Renal pelvis (tissue), 4 donors: ENCODE data around the gene CEP97. TPM values are rescaled to one million over a fixed set of nuclear protein-coding genes. Genes with fewer than 3 reads are reported as not detected.
A peak's percentile ranks its signal among the peaks of the same experiment; 100 is the strongest.
"Not testable (repeated sequence)": the region's sequence is repeated elsewhere in the genome, so short reads cannot be mapped to it uniquely, and the experiment has no call there.

Source experiments
- DNase-seq: peaks from one replicate; pipeline ENCODE4 v3.0.0-alpha.2; 2013
- polyA plus RNA-seq, 3 donors: library from polyadenylated mRNA; unstranded; fragments of 120-200 nt; gene quantifications; one replicate each; pipeline ENCODE4 v1.2.1, GENCODE V29; 2013; ENCODE audit not compliant: insufficient read length in 3 of 3

CEP97 gene
- polyA plus RNA-seq, 3 donors = 11.8 to 19.9 (median 15.1) TPM

DNA sequence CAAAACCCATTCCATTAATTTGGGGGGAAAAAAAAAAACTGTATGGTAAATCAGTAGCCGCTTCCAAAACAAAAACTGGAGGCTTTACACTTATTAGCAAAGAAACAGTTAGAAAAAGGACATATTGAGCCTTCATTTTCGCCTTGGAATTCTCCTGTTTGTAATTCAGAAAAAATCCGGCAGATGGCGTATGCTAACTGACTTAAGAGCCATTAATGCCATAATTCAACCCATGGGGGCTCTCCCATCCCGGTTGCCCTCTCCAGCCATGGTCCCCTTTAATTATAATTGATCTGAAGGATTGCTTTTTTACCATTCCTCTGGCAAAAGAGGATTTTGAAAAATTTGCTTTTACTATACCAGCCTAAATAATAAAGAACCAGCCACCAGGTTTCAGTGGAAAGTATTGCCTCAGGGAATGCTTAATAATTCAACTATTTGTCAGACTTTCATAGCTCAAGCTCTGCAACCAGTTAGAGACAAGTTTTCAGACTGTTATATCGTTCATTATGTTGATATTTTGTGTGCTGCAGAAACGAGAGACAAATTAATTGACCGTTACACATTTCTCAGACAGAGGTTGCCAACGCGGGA, 28.5 kb upstream of the CEP97 start:
- peak; percentile 69 for DNase-seq

DNA sequence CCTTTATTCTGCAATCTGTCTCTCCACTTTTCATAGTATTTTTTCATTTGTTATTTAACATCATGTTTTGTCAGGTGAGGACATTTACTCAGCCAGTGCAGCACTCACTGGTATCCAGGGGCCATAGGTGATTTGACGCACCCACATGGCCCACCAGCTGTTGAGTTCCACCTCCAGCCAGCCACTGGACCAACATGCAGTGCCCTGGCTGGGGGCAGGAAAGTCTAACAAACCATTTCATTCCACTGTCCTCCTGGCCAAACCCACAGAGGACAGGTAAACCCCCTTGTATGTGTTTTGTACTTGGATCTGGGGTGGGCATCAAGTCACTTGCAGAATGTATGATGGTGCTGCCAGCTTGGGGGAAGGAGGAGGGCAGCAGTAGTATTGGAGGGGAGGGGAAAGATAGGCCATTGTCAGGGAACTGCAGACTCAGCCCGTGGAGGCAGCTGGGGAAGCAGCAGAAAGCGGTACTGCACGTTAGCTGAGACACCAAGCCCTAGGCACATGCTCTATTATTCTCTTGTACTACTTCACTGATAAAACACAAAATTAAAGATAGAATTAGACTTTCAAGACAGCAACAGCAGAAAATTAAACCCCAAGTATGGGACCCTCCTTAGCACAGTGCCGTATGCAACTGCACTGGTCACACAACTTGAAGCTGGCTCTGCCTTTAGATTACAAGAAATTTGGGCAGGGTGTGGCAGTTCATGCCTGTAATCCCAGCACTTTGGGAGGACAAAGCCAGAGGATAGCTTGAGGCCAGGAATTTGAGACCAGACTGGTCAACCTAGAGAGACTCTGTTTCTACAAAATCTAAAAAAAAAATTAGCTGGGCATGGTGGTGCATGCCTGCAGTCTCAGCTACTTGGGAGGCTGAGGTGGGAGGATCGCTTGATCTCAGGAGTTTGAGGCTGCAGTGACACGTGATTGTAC, 22.4 kb upstream of the CEP97 start:
- DNase-seq = no peak

DNA sequence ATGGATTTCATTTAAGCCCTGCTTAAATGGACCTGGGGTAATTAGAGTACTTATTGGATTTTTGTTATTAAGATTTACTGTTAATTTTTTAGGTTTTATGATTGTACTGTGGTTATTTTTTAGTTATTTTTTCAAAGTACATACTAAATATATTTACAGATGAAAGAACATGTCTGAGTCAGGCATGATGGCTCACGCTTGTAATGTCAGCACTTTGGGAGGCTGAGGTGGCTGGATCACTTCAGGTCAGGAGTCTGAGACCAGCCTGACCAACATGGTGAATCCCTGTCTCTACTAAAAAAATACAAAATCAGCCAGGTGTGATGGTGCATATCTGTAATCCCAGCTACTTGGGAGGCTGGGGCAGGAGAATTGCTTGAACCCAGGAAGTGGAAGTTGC, 21.7 kb upstream of the CEP97 start:
- no peak for DNase-seq

DNA sequence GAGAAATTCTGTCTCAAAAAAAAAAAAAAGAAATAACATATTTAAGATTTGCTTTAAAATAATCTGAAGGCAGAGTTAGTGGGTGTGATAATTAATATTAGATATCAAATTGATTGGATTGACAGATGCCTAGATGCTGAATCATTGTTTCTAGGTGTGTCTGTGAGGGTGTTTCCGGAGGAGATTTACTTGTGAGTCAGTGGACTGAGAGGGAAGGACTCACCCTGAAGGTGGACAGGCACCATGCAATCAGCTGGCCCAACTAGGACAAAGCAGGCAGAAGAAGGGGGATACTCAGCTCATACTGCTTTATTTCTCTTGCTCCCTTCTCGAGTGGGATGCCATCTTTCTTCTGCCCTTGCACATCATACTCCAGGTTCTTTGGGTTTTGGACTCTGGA, 21.2 kb upstream of the CEP97 start:
- no peak for DNase-seq

DNA sequence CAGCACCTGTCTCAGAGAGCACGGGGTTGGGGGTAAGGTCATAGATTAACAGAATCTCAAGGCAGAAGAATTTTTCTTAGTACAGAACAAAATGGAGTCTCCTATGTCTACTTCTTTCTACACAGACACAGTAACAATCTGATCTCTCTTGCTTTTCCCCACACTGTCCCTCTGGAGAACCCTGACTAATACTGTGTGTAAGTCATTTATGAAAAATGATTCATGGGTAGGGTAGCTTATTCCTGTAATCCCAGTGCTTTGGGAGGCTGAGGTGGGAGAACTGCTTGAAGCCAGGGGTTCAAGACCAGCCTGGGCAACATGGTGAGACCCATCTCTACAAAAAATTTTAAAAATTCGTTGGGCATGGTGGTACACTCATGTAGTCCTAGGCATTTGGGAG, 19.8 kb upstream of the CEP97 start:
- not testable (repeated sequence) for DNase-seq

DNA sequence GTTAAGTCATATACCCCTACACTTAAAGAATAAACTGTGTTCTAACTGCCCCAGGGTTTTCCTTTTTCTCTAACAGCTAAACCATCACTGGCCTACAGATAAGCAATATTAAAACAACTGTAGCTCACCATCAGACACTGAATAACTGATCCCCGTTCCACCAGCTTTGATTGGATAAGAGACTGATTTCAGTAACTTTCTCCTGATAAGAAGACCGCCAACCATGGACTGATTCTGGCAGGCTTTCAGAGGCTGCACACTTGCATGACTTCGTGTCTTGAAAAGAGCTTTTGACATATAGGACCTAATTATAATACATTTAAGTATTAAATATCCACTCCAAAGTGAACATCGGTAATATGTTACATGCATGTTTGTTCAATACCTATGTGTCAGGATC, 15.3 kb upstream of the CEP97 start:
- no peak for DNase-seq

DNA sequence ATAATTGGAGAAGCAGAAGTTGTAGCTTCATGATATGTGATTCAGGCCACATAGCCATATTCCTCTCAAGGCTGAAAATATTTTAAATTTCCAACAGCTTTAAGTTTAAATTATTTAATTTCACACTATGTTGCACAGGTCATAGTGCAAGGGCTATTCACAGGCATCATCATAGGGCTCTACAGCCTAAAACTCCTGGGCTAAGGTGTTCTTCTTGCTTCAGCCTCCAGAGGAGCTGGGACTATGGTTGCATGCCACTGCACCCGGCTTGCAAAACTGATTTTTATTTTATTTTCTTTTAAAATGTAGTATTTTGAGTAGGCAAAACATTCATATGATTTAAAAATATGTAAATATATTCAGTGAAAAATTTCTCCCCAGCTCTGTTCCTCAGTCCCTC, 6.0 kb upstream of the CEP97 start:
- no peak for DNase-seq

DNA sequence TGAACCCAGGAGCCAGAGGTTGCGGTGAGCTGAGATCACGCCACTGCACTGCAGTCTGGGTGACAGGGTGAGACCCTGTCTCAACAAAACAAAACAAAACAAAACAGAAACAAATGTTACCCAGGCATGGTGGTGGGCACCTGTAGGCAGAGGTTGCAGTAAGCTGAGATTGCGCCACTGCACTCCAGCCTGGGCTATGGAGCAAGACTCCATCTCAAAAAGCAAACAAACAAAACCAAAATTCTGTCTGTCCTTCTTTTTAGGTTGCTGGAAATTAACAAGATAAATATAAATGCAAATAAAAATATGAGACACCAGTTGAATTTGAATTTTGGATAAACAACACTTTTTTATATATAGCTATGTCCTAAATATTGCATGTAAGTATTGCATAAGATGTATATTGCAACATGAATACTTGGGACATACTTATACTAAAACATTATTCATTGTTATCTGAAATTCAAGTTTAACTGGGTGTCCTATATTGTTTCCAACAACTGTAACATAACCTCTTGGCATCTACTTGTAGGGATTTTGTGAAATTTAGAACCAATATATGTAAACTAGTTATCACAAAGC, 4.7 kb upstream of the CEP97 start:
- no peak for DNase-seq

DNA sequence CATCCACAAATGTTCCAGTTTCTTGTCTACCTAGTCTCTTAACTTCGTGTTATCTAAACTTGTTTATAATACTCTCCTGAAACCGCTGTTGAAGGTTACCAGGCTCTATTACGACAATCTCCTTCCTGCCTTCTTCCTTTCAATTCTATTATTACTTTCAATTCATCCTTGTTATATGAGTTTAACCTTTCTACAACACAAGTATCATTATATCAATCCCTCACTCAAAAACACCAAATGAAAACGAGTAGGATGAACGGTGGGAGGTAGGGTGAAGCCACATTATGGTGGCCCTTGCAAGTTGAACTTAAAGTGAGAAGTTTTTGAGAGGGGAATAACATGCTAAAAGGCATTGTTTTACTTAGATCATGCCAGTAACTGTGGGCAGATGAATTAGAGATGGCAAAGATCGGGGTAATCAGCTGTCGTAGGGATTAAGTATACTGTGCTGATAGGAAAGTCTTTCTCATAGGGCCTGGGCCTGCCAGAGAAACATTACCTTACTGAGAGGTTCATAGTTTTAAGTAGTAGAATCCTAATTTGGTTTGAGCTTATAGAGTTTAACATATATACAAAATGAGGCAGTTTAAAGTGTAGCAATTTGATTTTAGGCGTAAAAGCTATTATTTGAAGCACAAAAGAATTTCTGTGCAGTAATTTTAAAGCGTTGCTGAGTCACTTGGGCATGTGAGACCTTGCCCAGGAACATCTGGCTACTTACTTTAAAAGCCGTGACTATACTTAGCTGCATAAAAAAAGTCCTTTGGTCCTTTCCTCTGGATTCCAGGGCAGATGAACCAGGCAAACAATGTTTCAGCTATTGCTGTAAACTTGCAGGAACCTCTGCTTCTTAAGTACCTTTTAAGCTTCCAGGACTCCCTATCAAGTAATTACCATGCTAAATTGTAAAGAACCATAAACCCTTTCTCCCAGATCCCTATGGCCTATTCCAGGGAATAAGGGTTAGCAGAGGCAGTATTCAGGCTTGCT, 3.3 kb upstream of the CEP97 start:
- no peak for DNase-seq

DNA sequence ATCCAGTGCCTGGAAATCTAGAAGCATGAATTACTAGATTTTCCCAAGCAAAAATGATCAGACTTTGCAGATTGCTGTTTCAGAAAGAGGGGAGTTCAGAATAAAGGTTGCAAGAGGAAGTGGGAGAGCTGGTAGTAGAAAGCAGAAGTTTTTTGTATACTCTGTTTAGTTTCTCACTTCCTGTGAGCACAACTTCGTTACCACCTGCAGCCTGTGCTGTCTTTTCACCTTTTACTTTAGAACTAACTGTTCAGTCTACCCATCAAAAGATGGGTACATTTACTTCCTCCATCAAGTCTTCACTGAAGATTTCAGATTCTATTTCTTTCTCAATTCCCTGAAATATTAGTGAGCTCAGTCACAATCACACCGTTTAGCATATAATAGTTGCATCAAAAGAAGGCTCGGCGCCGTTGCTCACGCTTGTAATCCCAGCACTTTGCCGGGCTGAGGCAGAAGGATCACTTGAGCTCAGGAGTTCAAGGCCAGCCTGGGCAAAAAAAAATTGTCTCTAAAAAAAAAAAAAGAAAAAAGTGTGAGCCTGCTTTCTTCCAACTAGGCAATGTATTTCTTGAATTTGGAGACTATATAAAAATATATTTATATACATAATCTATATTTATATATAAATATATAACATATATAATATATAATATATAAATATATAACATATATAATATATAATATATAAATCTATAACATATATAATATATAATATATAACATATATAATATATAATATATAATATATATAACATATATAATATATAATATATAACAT, 1.8 kb upstream of the CEP97 start:
- no peak for DNase-seq

DNA sequence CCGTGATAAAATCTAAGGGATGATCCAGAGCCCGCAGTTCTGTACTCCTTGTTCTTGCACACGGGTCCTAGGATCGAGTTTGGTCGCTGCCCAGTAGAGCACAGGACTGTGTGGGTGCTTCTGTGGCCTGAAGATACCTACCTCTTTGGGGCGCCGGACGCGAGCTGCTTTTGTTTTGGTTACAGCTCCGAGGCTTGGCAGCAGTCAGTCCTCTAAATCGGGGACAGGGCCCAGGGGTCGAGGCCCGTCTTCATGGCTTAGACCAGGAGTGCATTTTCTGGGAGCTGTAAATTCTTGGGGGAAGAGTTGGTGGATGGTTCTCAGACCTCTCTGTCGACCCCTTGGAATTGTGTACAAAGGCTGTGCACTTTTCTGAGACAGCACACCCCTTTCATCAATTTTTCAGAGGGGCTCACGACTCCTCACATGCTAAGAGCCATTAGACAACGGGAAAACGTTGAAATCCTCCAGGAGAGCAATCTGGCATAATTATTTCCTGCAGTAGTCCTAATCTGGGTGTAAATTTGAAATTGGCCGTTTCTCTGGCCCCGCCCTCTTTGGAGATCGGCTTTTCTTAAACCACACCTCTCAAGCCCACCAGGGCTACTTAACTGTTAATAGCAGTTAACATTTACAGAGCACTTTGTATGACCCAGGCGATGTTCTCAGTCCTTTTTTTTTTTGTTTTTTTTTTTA, 928 bp downstream of the CEP97 start:
- peak; percentile 47 for DNase-seq

DNA sequence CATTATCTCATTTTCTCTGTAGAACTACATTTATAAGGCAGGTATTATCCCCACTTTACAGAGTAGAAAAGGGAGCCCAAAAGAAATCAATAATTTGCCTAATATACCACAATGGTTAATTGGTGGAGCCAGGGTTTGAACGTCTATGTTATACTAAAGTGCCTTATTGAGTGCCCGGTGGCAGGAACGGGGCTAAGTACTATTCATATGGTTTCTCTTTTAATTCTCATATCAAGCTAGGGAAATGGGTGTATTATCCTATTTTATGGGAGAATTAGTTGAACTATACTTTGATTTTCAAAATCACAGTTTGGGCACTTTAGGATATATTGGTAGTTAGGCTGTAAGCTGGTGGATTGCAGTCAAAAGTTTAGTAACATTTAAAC, 1.5 kb downstream of the CEP97 start:
- DNase-seq = no peak

DNA sequence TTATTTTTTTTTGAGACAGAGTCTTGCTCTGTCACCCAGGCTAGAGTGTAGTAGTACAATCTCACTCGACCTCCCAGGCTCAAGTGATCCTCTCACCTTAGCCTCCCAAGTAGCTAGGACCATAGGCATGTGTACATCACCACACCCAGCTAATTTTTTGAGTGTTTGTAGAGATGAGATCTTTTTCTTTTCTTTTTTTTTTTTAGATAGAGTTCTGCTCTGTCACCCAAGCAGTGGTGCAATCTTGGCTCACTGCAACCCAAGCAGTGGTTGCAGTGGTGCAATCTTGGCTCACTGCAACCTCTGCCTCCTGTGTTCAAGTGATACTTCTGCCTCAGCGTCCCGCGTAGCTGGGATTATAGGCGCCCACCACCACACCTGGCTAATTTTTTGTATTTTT, 5.2 kb downstream of the CEP97 start:
- no peak for DNase-seq

DNA sequence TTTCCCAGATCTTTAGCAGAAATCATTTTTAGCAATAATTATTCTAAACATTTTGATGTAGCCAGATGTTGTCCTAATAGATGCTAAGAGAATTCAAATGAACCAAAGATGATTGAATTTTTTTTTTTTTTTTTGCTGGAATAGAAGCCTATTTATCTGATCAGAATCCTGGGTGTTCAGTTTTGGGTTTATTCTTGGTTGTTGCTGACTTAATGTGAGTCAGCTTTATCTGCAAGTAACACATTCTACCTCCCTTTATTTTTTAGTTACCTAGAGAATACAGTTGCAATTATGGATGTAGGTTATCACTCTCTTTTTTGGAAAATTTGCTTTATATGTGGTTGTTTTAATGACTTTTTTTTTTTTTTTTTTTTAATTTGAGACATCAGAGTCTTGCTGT, 6.4 kb downstream of the CEP97 start:
- no peak for DNase-seq

DNA sequence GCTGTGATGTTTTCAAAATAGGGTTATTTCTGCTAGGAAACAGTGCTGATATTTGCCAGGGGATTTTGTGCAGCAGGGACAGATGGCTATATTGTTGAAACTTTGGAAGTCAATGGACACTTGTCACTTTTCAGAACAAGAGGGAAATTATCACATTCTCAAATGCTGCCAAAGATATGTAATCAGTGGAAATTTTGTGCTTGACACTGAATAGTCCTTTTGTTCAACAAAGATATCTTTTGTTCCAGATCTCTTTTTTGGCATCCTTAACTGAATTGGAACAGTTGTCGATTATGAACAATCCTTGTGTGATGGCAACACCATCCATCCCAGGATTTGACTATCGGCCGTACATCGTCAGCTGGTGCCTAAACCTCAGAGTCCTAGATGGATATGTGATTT, 7.8 kb downstream of the CEP97 start:
- no peak for DNase-seq

DNA sequence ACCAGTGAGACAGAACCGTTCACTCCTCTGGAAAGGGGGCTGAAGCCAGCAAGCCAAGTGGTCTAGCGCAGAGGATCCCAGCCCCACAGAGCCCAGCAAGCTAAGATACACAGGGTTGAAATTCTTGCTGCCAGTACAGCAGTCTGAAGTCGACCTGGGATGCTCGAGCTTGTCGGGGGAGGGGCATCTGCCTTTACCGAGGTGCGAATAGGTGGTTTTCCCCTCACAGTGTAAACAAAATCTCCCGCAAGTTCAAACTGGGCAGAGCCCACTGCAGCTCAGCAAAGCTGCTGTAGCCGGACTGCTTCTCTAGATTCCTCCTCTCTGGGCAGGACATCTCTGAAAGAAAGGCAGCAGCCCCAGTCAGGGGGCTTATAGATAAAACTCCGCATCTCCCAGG, 11.4 kb downstream of the CEP97 start:
- no peak for DNase-seq

DNA sequence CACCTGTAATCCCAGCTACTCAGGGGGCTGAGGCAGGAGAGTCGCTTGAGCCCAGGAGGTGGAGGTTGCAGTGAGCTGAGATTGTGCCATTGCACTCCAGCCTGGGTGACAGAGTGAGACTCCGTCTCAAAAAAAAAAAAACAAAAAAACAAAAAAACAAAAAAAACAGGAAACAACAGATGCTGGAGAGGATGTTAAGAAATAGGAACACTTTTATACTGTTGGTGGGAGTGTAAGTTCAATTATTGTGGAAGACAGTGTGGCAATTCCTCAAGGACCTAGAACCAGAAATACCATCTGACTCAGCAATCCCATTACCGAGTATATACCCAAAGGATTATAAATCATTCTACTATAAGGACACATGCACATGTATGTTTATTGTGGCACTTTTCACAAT, 17.5 kb downstream of the CEP97 start:
- DNase-seq = not testable (repeated sequence)

DNA sequence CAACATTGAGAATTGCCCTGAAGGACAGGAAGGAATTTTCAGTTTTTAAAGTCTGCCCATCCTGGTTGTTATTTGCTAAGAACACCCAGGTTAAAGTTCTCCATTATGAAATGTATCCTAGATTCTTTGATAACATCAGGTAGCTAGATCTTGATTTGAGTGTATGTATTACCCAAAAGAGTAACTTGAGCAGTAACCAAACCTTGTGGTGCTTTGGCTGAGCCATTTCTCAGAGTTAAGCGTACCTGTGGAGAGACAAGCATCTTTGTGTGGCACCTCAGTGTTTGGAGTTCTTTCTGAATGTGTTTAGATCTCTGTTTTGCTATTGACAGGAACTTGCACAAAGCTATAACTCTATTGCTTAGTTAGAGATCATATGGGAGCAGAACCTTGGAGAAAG, 20.4 kb downstream of the CEP97 start:
- DNase-seq = no peak

DNA sequence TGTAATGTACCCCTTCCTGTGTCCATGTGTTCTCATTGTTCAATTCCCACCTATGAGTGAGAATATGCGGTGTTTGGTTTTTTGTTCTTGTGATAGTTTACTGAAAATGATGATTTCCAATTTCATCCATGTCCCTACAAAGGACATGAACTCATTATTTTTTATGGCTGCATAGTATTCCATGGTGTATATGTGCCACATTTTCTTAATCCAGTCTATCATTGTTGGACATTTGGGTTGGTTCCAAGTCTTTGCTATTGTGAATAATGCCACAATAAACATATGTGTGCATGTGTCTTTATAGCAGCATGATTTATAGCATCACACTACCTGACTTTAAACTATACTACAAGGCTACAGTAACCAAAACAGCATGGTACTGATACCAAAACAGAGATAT, 21.5 kb downstream of the CEP97 start:
- not testable (repeated sequence) for DNase-seq

DNA sequence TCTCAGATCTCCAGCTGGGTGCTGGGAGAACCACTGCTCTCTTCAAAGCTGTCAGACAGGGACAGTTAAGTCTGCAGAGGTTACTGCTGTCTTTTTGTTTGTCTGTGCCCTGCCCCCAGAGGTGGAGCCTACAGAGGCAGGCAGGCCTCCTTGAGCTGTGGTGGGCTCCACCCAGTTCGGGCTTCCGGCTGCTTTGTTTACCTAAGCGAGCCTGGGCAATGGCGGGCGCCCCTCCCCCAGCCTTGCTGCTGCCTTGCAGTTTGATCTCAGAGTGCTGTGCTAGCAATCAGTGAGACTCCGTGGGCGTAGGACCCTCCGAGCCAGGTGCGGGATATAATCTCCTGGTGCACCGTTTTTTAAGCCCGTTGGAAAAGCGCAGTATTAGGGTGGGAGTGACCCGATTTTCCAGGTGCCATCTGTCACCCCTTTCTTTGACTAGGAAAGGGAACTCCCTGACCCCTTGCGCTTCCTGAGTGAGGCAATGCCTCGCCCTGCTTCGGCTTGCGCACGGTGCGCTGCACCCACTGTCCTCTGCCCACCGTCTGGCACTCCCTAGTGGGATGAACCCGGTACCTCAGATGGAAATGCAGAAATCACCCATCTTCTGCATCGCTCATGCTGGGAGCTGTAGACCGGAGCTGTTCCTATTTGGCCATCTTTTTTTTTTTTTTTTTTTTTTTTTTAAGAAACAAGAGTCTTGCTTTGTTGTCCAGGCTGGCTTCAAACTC, 29.1 kb downstream of the CEP97 start:
- DNase-seq = not testable (repeated sequence)
